Measurements from ENCODE around the gene HSD11B2.

DNA sequence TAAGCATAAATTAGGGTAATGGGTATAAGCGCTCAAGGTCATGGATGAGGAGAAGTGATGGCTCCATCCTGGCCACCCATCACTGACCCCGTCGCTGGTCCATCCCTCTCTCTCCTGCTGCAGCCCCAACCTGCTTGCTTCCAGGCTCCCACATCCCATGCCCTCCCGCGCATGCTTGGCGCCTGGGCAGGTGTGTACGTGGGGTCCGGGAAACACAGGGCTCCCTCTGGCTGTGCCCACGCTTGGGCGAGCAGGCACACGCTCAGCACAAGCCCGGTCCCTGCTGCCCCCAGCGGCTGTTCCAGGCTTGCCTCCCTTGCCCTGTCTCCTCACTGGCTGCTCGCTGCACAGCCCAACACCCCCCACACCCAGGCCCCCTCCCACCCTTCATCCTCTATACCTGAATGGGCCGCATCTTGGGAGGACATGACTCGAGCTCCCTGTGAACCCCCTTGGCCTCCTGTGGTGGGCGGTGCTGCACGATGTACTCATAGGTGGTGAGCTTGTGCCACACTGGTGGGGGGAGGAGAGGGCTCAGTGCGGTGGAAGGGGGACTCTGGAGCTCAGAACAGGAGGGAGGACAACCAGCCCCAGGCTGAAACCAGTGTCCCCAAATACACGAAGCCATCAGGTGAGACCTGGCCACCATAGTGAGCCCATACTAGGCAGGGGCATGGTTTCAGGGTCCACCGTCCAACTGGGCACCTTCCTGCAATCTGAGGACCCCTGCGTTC lies 32.9 kb upstream of the HSD11B2 start:
- TF ChIP-seq, protein P1, sequence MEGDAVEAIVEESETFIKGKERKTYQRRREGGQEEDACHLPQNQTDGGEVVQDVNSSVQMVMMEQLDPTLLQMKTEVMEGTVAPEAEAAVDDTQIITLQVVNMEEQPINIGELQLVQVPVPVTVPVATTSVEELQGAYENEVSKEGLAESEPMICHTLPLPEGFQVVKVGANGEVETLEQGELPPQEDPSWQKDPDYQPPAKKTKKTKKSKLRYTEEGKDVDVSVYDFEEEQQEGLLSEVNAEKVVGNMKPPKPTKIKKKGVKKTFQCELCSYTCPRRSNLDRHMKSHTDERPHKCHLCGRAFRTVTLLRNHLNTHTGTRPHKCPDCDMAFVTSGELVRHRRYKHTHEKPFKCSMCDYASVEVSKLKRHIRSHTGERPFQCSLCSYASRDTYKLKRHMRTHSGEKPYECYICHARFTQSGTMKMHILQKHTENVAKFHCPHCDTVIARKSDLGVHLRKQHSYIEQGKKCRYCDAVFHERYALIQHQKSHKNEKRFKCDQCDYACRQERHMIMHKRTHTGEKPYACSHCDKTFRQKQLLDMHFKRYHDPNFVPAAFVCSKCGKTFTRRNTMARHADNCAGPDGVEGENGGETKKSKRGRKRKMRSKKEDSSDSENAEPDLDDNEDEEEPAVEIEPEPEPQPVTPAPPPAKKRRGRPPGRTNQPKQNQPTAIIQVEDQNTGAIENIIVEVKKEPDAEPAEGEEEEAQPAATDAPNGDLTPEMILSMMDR (IDR thresholded peaks at IDR 0.05), result no peak
- TF ChIP-seq POLR2A (IDR thresholded peaks at IDR 0.05), result no peak
